Measurements from ENCODE around the gene RAD51. TPM values are rescaled to one million over a fixed set of nuclear protein-coding genes. Genes with fewer than 3 reads are reported as not detected.

The RAD51 gene
- total RNA-seq, 1 donor: 1.8 TPM

DNA sequence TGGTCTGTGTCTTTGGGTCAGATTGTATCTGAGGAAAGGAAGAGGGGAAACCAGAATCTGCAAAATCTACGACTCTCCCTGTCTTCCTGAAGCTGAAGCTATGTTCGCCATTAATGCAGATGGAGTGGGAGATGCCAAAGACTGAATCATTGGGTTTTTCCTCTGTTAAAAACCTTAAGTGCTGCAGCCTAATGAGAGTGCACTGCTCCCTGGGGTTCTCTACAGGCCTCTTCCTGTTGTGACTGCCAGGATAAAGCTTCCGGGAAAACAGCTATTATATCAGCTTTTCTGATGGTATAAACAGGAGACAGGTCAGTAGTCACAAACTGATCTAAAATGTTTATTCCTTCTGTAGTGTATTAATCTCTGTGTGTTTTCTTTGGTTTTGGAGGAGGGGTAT lies 36.1 kb downstream of the RAD51 start:
- H3K4me3 ChIP-seq (ENCODE audit: insufficient read depth, low read length): no peak overlapping the region
- H3K36me3 ChIP-seq (ENCODE audit: insufficient read depth, low read length): peaks cover 41% of the 10 kb centered on the region
- H3K4me2 ChIP-seq (ENCODE audit: insufficient read depth, low read length): no peak overlapping the region
- no peaks in the 10 kb centered on the region for H3K4me1 ChIP-seq (ENCODE audit: insufficient read depth, low read length)
- no peak for DNase-seq (ENCODE audit: insufficient read length, low spot score, missing footprints)
- TF ChIP-seq, protein P1, sequence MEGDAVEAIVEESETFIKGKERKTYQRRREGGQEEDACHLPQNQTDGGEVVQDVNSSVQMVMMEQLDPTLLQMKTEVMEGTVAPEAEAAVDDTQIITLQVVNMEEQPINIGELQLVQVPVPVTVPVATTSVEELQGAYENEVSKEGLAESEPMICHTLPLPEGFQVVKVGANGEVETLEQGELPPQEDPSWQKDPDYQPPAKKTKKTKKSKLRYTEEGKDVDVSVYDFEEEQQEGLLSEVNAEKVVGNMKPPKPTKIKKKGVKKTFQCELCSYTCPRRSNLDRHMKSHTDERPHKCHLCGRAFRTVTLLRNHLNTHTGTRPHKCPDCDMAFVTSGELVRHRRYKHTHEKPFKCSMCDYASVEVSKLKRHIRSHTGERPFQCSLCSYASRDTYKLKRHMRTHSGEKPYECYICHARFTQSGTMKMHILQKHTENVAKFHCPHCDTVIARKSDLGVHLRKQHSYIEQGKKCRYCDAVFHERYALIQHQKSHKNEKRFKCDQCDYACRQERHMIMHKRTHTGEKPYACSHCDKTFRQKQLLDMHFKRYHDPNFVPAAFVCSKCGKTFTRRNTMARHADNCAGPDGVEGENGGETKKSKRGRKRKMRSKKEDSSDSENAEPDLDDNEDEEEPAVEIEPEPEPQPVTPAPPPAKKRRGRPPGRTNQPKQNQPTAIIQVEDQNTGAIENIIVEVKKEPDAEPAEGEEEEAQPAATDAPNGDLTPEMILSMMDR (IDR thresholded peaks at IDR 0.05; ENCODE audit: extremely low read depth, low read depth, low read length): no peak
- no peaks in the 10 kb centered on the region for H4K20me1 ChIP-seq (ENCODE audit: insufficient read depth, low read length)
- H3K79me2 ChIP-seq (ENCODE audit: insufficient read depth, low read length): no peaks in the 10 kb centered on the region
- H3K9me3 ChIP-seq (ENCODE audit: low read depth, low read length): no peaks in the 10 kb centered on the region
- no peak overlapping the region for H2AFZ ChIP-seq (ENCODE audit: low read length)
- H3K27ac ChIP-seq (ENCODE audit: low read depth, low read length): no peak overlapping the region
- H3K27me3 ChIP-seq (ENCODE audit: insufficient read depth, low read length): no peaks in the 10 kb centered on the region

DNA sequence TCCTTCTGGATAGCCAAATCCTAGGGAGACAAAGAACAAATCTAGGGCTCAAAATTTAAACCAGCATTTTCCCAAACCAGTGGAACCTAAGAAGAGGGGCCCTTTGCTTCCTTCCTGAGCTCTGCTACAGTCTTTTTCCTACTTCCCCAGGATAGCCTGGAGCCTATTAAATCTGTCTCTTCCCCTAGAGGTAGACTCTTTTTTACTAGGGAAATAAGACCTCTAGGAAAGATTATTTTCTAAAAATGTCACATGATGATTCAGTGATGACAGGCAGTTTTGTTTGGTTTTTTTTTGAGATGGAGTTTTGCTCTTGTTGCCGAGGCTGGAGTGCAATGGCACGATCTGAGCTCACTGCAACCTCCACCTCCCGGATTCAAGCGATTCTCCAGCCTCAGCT lies 41.6 kb downstream of the RAD51 start:
- H3K27me3 ChIP-seq (ENCODE audit: insufficient read depth, low read length): no peaks in the 10 kb centered on the region
- no peak overlapping the region for H3K4me2 ChIP-seq (ENCODE audit: insufficient read depth, low read length)
- H3K36me3 ChIP-seq (ENCODE audit: insufficient read depth, low read length): peaks cover 75% of the 10 kb centered on the region
- H4K20me1 ChIP-seq (ENCODE audit: insufficient read depth, low read length): no peaks in the 10 kb centered on the region
- no peaks in the 10 kb centered on the region for H3K4me1 ChIP-seq (ENCODE audit: insufficient read depth, low read length)
- H2AFZ ChIP-seq (ENCODE audit: low read length): no peak overlapping the region
- DNase-seq (ENCODE audit: insufficient read length, low spot score, missing footprints): no peak
- TF ChIP-seq, protein P1 (IDR thresholded peaks at IDR 0.05; ENCODE audit: extremely low read depth, low read depth, low read length): no peak
- no peaks in the 10 kb centered on the region for H3K9me3 ChIP-seq (ENCODE audit: low read depth, low read length)
- H3K79me2 ChIP-seq (ENCODE audit: insufficient read depth, low read length): no peaks in the 10 kb centered on the region
- H3K4me3 ChIP-seq (ENCODE audit: insufficient read depth, low read length): no peak overlapping the region
- peak overlapping the region; percentile 12 for H3K27ac ChIP-seq (ENCODE audit: low read depth, low read length)

- H2AFZ ChIP-seq (ENCODE audit: low read length): no peak overlapping the region
- H3K9me3 ChIP-seq (ENCODE audit: low read depth, low read length): no peaks in the 10 kb centered on the region
- H3K79me2 ChIP-seq (ENCODE audit: insufficient read depth, low read length): no peaks in the 10 kb centered on the region
- H3K27me3 ChIP-seq (ENCODE audit: insufficient read depth, low read length): no peaks in the 10 kb centered on the region
- DNase-seq (ENCODE audit: insufficient read length, low spot score, missing footprints): no peak
- TF ChIP-seq, protein P1 (IDR thresholded peaks at IDR 0.05; ENCODE audit: extremely low read depth, low read depth, low read length): no peak
- H4K20me1 ChIP-seq (ENCODE audit: insufficient read depth, low read length): no peaks in the 10 kb centered on the region
- no peaks in the 10 kb centered on the region for H3K4me1 ChIP-seq (ENCODE audit: insufficient read depth, low read length)
- H3K4me2 ChIP-seq (ENCODE audit: insufficient read depth, low read length): no peak overlapping the region
- H3K4me3 ChIP-seq (ENCODE audit: insufficient read depth, low read length): no peak overlapping the region
- no peak overlapping the region for H3K27ac ChIP-seq (ENCODE audit: low read depth, low read length)
- H3K36me3 ChIP-seq (ENCODE audit: insufficient read depth, low read length): peaks cover 73% of the 10 kb centered on the region
Observed at GRCh38 chr15:40737048-40737447, 42.1 kb downstream of the RAD51 start.

DNA sequence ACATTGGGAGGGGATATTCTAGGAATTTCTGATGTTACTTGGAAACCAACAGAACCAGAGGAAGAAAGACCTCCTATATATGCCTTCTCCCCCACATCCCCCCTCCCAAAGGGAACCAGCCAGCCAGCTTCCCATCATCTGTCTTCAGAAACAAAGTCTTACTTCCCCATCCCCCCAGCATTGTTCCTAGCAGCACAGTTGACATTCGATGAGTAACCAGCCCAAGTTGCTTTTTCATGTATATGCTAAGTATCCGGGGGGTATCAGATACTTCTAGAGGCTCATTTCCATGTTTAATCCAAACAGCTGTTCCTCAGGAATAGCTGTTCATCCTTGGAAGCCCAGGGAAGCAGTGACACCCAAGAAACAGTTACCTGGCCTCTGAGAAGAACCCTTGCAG lies 44.1 kb downstream of the RAD51 start:
- Histone ChIP-seq H3K4me3 (ENCODE audit: insufficient read depth, low read length) (no peak overlapping the region), H3K27me3 (ENCODE audit: insufficient read depth, low read length) (no peaks in the 10 kb centered on the region), H2AFZ (ENCODE audit: low read length) (no peak overlapping the region), H3K4me2 (ENCODE audit: insufficient read depth, low read length) (no peak overlapping the region), H4K20me1 (ENCODE audit: insufficient read depth, low read length) (peaks cover 4% of the 10 kb centered on the region), H3K36me3 (ENCODE audit: insufficient read depth, low read length) (peaks cover 83% of the 10 kb centered on the region), H3K79me2 (ENCODE audit: insufficient read depth, low read length) (no peaks in the 10 kb centered on the region), H3K4me1 (ENCODE audit: insufficient read depth, low read length) (peaks cover 8% of the 10 kb centered on the region), H3K27ac (ENCODE audit: low read depth, low read length) (no peak overlapping the region), H3K9me3 (ENCODE audit: low read depth, low read length) (no peaks in the 10 kb centered on the region)
- DNase-seq (ENCODE audit: insufficient read length, low spot score, missing footprints): no peak
- TF ChIP-seq, protein P1 (IDR thresholded peaks at IDR 0.05; ENCODE audit: extremely low read depth, low read depth, low read length): no peak
